ENCODE measurements around the gene SBNO1.
A peak's percentile ranks its signal among the peaks of the same experiment; 100 is the strongest.
"Not testable (repeated sequence)": the region's sequence is repeated elsewhere in the genome, so short reads cannot be mapped to it uniquely, and the experiment has no call there.

The SBNO1 gene

GRCh38 chr12:123253641-123254459 lies 110.8 kb downstream of the SBNO1 start:
- no peaks in the 10 kb centered on the region for H3K79me2 ChIP-seq (ENCODE audit: control insufficient read depth, insufficient read depth, low read length, poor library complexity)
- no peak overlapping the region for H3K4ac ChIP-seq (ENCODE audit: low read depth, low read length)
- H3K27me3 ChIP-seq (ENCODE audit: insufficient read depth, low read length) = no peaks in the 10 kb centered on the region
- H3K9me3 ChIP-seq (ENCODE audit: insufficient read depth, low read depth, low read length) = peaks cover 9% of the 10 kb centered on the region
- H3K18ac ChIP-seq (ENCODE audit: low read length) = no peak overlapping the region
- no peak overlapping the region for H3K14ac ChIP-seq (ENCODE audit: low read length)
- no peak overlapping the region for H3K4me2 ChIP-seq (ENCODE audit: low read length)
- no peak overlapping the region for H3K23ac ChIP-seq (ENCODE audit: low read length)
- H2AFZ ChIP-seq (ENCODE audit: insufficient read depth, low read length, poor library complexity) = no peak overlapping the region
- no peak overlapping the region for H3K4me3 ChIP-seq (ENCODE audit: low read depth, low read length)
- peaks cover 45 to 59% of the 10 kb centered on the region in 2 experiments for H3K36me3 ChIP-seq (ENCODE audit: control insufficient read depth in 1 of 2, insufficient read depth in 2 of 2, low read length in 2 of 2)
- H2BK12ac ChIP-seq (ENCODE audit: low read length) = no peak overlapping the region
- H4K91ac ChIP-seq (ENCODE audit: low read depth, low read length) = no peak overlapping the region
- peak overlapping the region; percentile 20 for H3K9ac ChIP-seq (ENCODE audit: low read length)
- no peak overlapping the region for H4K8ac ChIP-seq (ENCODE audit: low read depth, low read length)
- no peak for DNase-seq
- no peak overlapping the region for H2BK5ac ChIP-seq (ENCODE audit: low read depth, low read length, poor library complexity)
- H4K12ac ChIP-seq (ENCODE audit: low read depth, low read length) = no peak overlapping the region
- peaks cover 9 to 13% of the 10 kb centered on the region in 2 experiments for H3K4me1 ChIP-seq (ENCODE audit: control insufficient read depth in 1 of 2, insufficient read depth in 2 of 2, low read length in 2 of 2)
- H3K27ac ChIP-seq (ENCODE audit: low read depth, low read length) = no peak overlapping the region
- H3K79me1 ChIP-seq (ENCODE audit: low read length) = peaks cover 5% of the 10 kb centered on the region
- no peak overlapping the region for H2AK5ac ChIP-seq (ENCODE audit: low read length)
- WGBS (ENCODE audit: extremely low coverage, insufficient coverage, insufficient read length) = no CpG with 5 or more reads among the region's 24 CpGs
- H2BK120ac ChIP-seq (ENCODE audit: insufficient read depth, low read length, poor library complexity) = no peak overlapping the region

DNA sequence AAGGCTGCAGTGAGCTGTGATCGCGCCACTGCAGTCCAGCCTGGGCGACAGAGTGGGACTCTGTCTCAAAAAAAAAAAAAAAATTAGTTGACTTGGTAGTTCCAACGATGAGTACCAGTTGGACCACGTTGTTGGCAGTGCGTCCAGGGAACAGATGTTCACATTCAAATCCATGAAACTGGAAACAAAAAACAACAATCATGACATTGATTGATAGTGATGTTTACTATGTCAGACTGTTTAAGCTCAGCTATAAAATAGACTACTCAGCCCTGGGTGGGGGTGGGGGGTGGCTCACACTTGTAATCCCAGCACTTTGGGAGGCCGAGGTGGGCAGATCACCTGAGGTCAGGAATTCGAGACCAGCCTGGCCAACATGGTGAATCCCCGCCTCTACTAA lies 112.3 kb downstream of the SBNO1 start:
- not testable (repeated sequence) for H3K18ac ChIP-seq (ENCODE audit: low read length); H4K8ac ChIP-seq (ENCODE audit: low read depth, low read length); H3K79me1 ChIP-seq (ENCODE audit: low read length); H3K9ac ChIP-seq (ENCODE audit: low read length); H3K4ac ChIP-seq (ENCODE audit: low read depth, low read length); H3K23ac ChIP-seq (ENCODE audit: low read length); H3K4me3 ChIP-seq (ENCODE audit: low read depth, low read length); H3K4me2 ChIP-seq (ENCODE audit: low read length); H2BK120ac ChIP-seq (ENCODE audit: insufficient read depth, low read length, poor library complexity); H4K12ac ChIP-seq (ENCODE audit: low read depth, low read length); H2AFZ ChIP-seq (ENCODE audit: insufficient read depth, low read length, poor library complexity); H3K9me3 ChIP-seq (ENCODE audit: insufficient read depth, low read depth, low read length); H2BK12ac ChIP-seq (ENCODE audit: low read length); H3K27ac ChIP-seq (ENCODE audit: low read depth, low read length); H3K79me2 ChIP-seq (ENCODE audit: control insufficient read depth, insufficient read depth, low read length, poor library complexity); H3K14ac ChIP-seq (ENCODE audit: low read length); H4K91ac ChIP-seq (ENCODE audit: low read depth, low read length); H2AK5ac ChIP-seq (ENCODE audit: low read length); H3K27me3 ChIP-seq (ENCODE audit: insufficient read depth, low read length); DNase-seq; H2BK5ac ChIP-seq (ENCODE audit: low read depth, low read length, poor library complexity)
- WGBS (ENCODE audit: extremely low coverage, insufficient coverage, insufficient read length) = no CpG with 5 or more reads among the region's 9 CpGs
- peaks cover 9 to 13% of the 10 kb centered on the region in 2 experiments for H3K4me1 ChIP-seq (ENCODE audit: control insufficient read depth in 1 of 2, insufficient read depth in 2 of 2, low read length in 2 of 2)
- peaks cover 39 to 48% of the 10 kb centered on the region in 2 experiments for H3K36me3 ChIP-seq (ENCODE audit: control insufficient read depth in 1 of 2, insufficient read depth in 2 of 2, low read length in 2 of 2)

- H3K14ac ChIP-seq (ENCODE audit: low read length) = no peak overlapping the region
- no peaks in the 10 kb centered on the region for H3K27me3 ChIP-seq (ENCODE audit: insufficient read depth, low read length)
- H3K4me3 ChIP-seq (ENCODE audit: low read depth, low read length) = no peak overlapping the region
- no peak overlapping the region for H4K8ac ChIP-seq (ENCODE audit: low read depth, low read length)
- no peak overlapping the region for H3K23ac ChIP-seq (ENCODE audit: low read length)
- H3K36me3 ChIP-seq (ENCODE audit: control insufficient read depth in 1 of 2, insufficient read depth in 2 of 2, low read length in 2 of 2) = peaks cover 38 to 46% of the 10 kb centered on the region in 2 experiments
- no peak overlapping the region for H2AK5ac ChIP-seq (ENCODE audit: low read length)
- H3K4me1 ChIP-seq (ENCODE audit: control insufficient read depth in 1 of 2, insufficient read depth in 2 of 2, low read length in 2 of 2) = peaks cover 9 to 13% of the 10 kb centered on the region in 2 experiments
- no peak for DNase-seq
- no peak overlapping the region for H4K12ac ChIP-seq (ENCODE audit: low read depth, low read length)
- no peak overlapping the region for H3K9ac ChIP-seq (ENCODE audit: low read length)
- H2AFZ ChIP-seq (ENCODE audit: insufficient read depth, low read length, poor library complexity) = peak overlapping the region; percentile 40
- H4K91ac ChIP-seq (ENCODE audit: low read depth, low read length) = peak overlapping the region; percentile 32
- no peak overlapping the region for H2BK12ac ChIP-seq (ENCODE audit: low read length)
- no peak overlapping the region for H3K18ac ChIP-seq (ENCODE audit: low read length)
- no CpG with 5 or more reads among the region's 8 CpGs for WGBS (ENCODE audit: extremely low coverage, insufficient coverage, insufficient read length)
- H3K79me1 ChIP-seq (ENCODE audit: low read length) = peaks cover 5% of the 10 kb centered on the region
- peaks cover 9% of the 10 kb centered on the region for H3K9me3 ChIP-seq (ENCODE audit: insufficient read depth, low read depth, low read length)
- no peak overlapping the region for H2BK5ac ChIP-seq (ENCODE audit: low read depth, low read length, poor library complexity)
- no peak overlapping the region for H3K4me2 ChIP-seq (ENCODE audit: low read length)
- no peak overlapping the region for H3K27ac ChIP-seq (ENCODE audit: low read depth, low read length)
- no peaks in the 10 kb centered on the region for H3K79me2 ChIP-seq (ENCODE audit: control insufficient read depth, insufficient read depth, low read length, poor library complexity)
- no peak overlapping the region for H2BK120ac ChIP-seq (ENCODE audit: insufficient read depth, low read length, poor library complexity)
- H3K4ac ChIP-seq (ENCODE audit: low read depth, low read length) = peak overlapping the region; percentile 13
These were observed 113.1 kb downstream of the SBNO1 start for GRCh38 chr12:123251403-123252076.

- Histone ChIP-seq H3K79me2 (ENCODE audit: control insufficient read depth, insufficient read depth, low read length, poor library complexity) (no peaks in the 10 kb centered on the region), H2BK5ac (ENCODE audit: low read depth, low read length, poor library complexity) (no peak overlapping the region), H3K4me3 (ENCODE audit: low read depth, low read length) (no peak overlapping the region), H3K36me3 (ENCODE audit: control insufficient read depth in 1 of 2, insufficient read depth in 2 of 2, low read length in 2 of 2) (peaks cover 34 to 43% of the 10 kb centered on the region in 2 experiments), H3K9me3 (ENCODE audit: insufficient read depth, low read depth, low read length) (peaks cover 9% of the 10 kb centered on the region), H3K79me1 (ENCODE audit: low read length) (peaks cover 5% of the 10 kb centered on the region), H3K4me1 (ENCODE audit: control insufficient read depth in 1 of 2, insufficient read depth in 2 of 2, low read length in 2 of 2) (peaks cover 9 to 13% of the 10 kb centered on the region in 2 experiments), H3K27me3 (ENCODE audit: insufficient read depth, low read length) (no peaks in the 10 kb centered on the region), H4K91ac (ENCODE audit: low read depth, low read length) (peak overlapping the region; percentile 32), H3K27ac (ENCODE audit: low read depth, low read length) (peak overlapping the region; percentile 27), H2BK120ac (ENCODE audit: insufficient read depth, low read length, poor library complexity) (peak overlapping the region; percentile 19), H3K4me2 (ENCODE audit: low read length) (no peak overlapping the region), H2AK5ac (ENCODE audit: low read length) (no peak overlapping the region), H2AFZ (ENCODE audit: insufficient read depth, low read length, poor library complexity) (peak overlapping the region; percentile 40), H4K8ac (ENCODE audit: low read depth, low read length) (peak overlapping the region; percentile 59), H3K9ac (ENCODE audit: low read length) (no peak overlapping the region), H3K14ac (ENCODE audit: low read length) (peak overlapping the region; percentile 34), H3K4ac (ENCODE audit: low read depth, low read length) (peak overlapping the region; percentile 34), H2BK12ac (ENCODE audit: low read length) (peak overlapping the region; percentile 47), H3K18ac (ENCODE audit: low read length) (peak overlapping the region; percentile 17), H3K23ac (ENCODE audit: low read length) (no peak overlapping the region), H4K12ac (ENCODE audit: low read depth, low read length) (no peak overlapping the region)
- no CpG with 5 or more reads among the region's 13 CpGs for WGBS (ENCODE audit: extremely low coverage, insufficient coverage, insufficient read length)
- peak; percentile 41 to 58 for DNase-seq
These were observed 113.9 kb downstream of the SBNO1 start for GRCh38 chr12:123250471-123251383.
